ENCODE results near the gene MEN1. TPM values are rescaled to one million over a fixed set of nuclear protein-coding genes. Genes with fewer than 3 reads are reported as not detected.

Gene MEN1
- total RNA-seq, 2 experiments from 2014 or later: 44.4 to 72.4 TPM

DNA sequence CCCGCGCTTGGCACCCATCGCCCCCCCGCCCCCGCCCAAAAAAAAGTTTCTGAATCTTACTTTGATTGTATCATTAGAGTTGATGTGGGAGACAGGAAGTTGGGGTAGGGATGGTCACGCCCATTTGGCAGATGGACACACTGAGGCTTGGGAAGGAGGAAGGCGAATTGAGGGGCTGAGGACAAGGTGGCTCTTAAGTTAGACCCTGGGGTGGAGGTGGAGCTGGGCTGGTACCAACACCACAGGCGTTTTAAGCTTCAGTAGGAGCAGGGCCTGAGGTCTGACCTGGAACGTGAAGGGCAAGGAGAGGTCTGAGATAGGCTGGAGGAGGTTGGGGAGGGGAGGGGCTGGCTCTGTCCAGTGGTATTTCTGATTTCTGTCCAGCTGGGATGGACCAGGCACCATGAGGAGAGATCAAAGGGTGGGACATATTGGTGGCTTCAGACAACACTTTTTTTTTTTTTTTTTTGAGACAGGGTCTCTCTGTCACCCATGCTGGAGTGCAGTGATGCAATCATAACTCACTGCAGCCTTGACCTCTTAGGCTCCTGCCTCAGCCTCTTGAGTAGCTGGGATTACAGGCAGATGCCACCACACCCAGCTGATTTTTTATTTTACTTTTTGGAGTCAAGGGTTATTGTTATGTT is 34.9 kb upstream of the MEN1 start:
- Histone ChIP-seq H3K79me2 (ENCODE audit: insufficient read depth, low read depth, low read length) (no peaks in the 10 kb centered on the region), H2AFZ (ENCODE audit: low read length) (peak overlapping the region; percentile 72), H3K27ac (ENCODE audit: low read depth, low read length, poor library complexity, severe bottlenecking) (peak overlapping the region; percentile 38), H3K4me2 (ENCODE audit: low read length) (peak overlapping the region; percentile 74), H3K36me3 (ENCODE audit: insufficient read depth, low read length) (no peaks in the 10 kb centered on the region), H3K4me3 (ENCODE audit: low read depth, low read length, poor library complexity, severe bottlenecking) (peak overlapping the region; percentile 71), H4K20me1 (ENCODE audit: insufficient read depth, low read length) (no peaks in the 10 kb centered on the region), H3K4me1 (ENCODE audit: insufficient read depth, low read length, poor library complexity, severe bottlenecking) (peaks cover 54% of the 10 kb centered on the region), H3K9me3 (ENCODE audit: low read length) (no peaks in the 10 kb centered on the region), H3K9me2 (ENCODE audit: insufficient read depth, low read length) (no peaks in the 10 kb centered on the region)
- no peak for TF ChIP-seq EZH2phosphoT487 (IDR thresholded peaks at IDR 0.05; ENCODE audit: borderline replicate concordance, low read depth, low read length)
- TF ChIP-seq, protein P1, sequence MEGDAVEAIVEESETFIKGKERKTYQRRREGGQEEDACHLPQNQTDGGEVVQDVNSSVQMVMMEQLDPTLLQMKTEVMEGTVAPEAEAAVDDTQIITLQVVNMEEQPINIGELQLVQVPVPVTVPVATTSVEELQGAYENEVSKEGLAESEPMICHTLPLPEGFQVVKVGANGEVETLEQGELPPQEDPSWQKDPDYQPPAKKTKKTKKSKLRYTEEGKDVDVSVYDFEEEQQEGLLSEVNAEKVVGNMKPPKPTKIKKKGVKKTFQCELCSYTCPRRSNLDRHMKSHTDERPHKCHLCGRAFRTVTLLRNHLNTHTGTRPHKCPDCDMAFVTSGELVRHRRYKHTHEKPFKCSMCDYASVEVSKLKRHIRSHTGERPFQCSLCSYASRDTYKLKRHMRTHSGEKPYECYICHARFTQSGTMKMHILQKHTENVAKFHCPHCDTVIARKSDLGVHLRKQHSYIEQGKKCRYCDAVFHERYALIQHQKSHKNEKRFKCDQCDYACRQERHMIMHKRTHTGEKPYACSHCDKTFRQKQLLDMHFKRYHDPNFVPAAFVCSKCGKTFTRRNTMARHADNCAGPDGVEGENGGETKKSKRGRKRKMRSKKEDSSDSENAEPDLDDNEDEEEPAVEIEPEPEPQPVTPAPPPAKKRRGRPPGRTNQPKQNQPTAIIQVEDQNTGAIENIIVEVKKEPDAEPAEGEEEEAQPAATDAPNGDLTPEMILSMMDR (conservative IDR thresholded peaks at IDR 0.05; ENCODE audit: low read length): no peak
- BruUV-seq (replicated peaks): no TSS peak
- POLR2A ChIA-PET: interaction anchor here (0.6 to 1.6 kb wide), 4 partner anchors 14 to 164 kb away, joined by 3 to 10 read pairs (median 4); no protein-coding TSS in a partner anchor
- DNase-seq (ENCODE audit: low spot score): no peak
- CTCF ChIA-PET (ENCODE audit: unreplicated experiment): no interaction called here
- intact Hi-C loops (cut with micrococcal nuclease; ENCODE audit: unreplicated experiment): loop anchor here (2.0 to 10.0 kb wide), 4 partner anchors 58 to 470 kb away; partner anchors contain the start of genes CDC42EP2, CDCA5, SNX15 and ZFPL1

DNA sequence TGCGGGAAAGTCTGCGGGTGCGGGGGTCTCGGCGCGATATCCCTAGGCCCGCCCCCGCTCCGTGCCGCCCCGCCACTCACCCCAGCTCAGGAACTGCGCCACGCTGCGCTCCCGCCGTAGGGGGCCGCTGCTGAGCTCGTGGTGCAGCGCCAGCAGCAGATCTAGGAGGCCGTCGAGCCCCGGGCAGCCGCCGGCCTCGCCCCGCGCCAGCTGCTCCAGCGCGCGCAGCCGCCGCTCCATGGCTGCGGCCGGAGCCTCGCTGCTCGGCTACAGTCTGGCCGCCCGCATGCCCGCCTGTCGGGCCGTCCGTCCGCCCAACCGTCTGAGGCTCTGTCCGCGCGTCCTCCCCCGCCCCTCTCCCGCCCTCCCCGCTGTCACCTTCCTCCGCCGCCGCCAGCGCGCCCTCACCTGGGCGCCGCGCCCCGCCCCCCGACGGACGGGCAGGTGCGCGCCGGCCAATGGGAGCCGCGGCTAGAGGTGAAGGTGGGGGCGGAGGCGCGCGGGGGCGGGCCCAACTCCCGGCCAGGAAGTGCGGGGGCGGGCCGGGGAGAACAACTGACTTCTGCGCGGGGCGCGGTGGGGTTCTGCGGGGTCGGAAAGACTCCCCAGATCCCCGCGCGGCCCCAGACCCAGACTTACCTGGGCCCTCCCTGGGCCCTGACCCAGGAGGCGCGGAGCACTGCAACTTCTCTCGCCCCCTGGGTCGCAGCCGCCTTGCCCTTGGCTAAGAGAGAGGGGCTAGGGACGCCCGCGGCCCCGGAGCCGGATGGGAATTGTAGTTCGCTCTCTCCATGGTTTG is 34.2 kb upstream of the MEN1 start, which contains the start of gene CDC42BPG:
Gene CDC42BPG, minus strand, starts transcription at position 324 of the 799 bp plus-strand sequence. Its CDS starts 84 bp downstream, at position 240.
- Histone ChIP-seq H3K4me1 (ENCODE audit: insufficient read depth, low read length, poor library complexity, severe bottlenecking) (peaks cover 47% of the 10 kb centered on the region), H3K27ac (ENCODE audit: low read depth, low read length, poor library complexity, severe bottlenecking) (peak within 1 kb of the TSS; percentile 38), H3K4me2 (ENCODE audit: low read length) (peak within 1 kb of the TSS; percentile 74), H2AFZ (ENCODE audit: low read length) (peak within 1 kb of the TSS; percentile 72), H3K4me3 (ENCODE audit: low read depth, low read length, poor library complexity, severe bottlenecking) (peak within 1 kb of the TSS; percentile 71), H3K9me3 (ENCODE audit: low read length) (no peaks in the 10 kb centered on the region), H3K9me2 (ENCODE audit: insufficient read depth, low read length) (no peaks in the 10 kb centered on the region), H3K36me3 (ENCODE audit: insufficient read depth, low read length) (no peaks in the 10 kb centered on the region), H3K79me2 (ENCODE audit: insufficient read depth, low read depth, low read length) (no peaks in the 10 kb centered on the region), H4K20me1 (ENCODE audit: insufficient read depth, low read length) (no peaks in the 10 kb centered on the region)
- ChIA-PET CTCF (ENCODE audit: unreplicated experiment) (interaction anchor here (0.6 to 1.1 kb wide), 3 partner anchors 19 to 43 kb away, joined by 4 to 6 read pairs (median 5); no protein-coding TSS in a partner anchor), POLR2A (interaction anchor here (0.5 to 1.6 kb wide), 3 partner anchors 15 to 1813 kb away, joined by 5 to 10 read pairs (median 5); no protein-coding TSS in a partner anchor)
- intact Hi-C loops (cut with micrococcal nuclease; ENCODE audit: unreplicated experiment): loop anchor here (1.0 to 10.0 kb wide), 5 partner anchors 42 to 470 kb away; partner anchors contain the start of genes CDC42EP2, CDCA5, SNX15 and ZFPL1
- DNase-seq (ENCODE audit: low spot score): peak; percentile 80
- TF ChIP-seq, protein P1 (conservative IDR thresholded peaks at IDR 0.05; ENCODE audit: low read length): peak; percentile 72
- TF ChIP-seq EZH2phosphoT487 (IDR thresholded peaks at IDR 0.05; ENCODE audit: borderline replicate concordance, low read depth, low read length): no peak
- BruUV-seq (replicated peaks): no TSS peak

Data from OCI-LY7 (cell line).